HG03378 (cell line): ENCODE data around the gene TYSND1.
"Not testable (repeated sequence)": the region's sequence is repeated elsewhere in the genome, so short reads cannot be mapped to it uniquely, and the experiment has no call there.

Experiments
- ATAC-seq: cut with Tn5 transposase; IDR thresholded peaks from one replicate; pipeline ENCODE4 v1.9.1; 2021; ENCODE audit warnings: mild to moderate bottlenecking, moderate library complexity; ENCODE audit not compliant: unreplicated experiment

Gene TYSND1

DNA sequence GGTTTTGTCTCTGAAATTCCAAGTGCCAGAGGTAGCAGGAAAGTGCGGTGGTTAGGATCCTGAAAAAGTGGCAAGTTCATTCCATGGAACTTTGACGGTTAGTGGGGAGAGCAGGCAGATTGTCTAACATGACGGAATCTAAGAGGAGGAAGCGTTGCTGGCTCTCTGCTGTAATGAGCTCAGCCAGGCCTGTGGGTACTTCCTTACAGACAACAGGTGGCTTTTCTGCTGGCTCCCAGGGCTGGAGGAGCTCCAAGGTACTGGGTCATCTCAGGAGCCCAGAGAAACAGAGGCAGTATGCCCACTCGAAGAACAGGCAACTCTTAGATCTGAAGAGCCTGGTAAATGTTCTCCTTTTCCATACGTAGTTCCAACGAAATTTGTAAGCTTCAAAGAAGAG, 10.8 kb downstream of the TYSND1 start:
- ATAC-seq = no peak

DNA sequence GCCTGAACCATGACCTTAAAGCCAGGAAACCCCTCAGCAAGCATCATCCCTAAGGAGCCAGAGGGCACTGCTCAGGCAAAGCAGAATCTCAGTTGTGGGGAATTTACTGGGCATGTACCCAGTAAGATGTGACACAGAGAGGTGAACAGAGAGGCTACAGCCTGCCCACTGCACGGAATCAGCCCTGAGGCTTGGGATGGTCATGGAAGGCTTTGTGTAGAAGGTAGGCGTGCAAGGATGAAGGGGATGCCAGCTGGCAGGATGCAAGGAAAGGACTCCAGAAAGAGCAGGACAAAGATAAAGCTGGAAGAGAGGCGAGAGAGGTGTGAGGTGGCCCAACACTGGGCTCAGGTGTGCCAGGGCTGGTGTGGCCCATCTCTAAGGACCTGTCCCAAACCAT, 11.5 kb downstream of the TYSND1 start:
- ATAC-seq = no peak

DNA sequence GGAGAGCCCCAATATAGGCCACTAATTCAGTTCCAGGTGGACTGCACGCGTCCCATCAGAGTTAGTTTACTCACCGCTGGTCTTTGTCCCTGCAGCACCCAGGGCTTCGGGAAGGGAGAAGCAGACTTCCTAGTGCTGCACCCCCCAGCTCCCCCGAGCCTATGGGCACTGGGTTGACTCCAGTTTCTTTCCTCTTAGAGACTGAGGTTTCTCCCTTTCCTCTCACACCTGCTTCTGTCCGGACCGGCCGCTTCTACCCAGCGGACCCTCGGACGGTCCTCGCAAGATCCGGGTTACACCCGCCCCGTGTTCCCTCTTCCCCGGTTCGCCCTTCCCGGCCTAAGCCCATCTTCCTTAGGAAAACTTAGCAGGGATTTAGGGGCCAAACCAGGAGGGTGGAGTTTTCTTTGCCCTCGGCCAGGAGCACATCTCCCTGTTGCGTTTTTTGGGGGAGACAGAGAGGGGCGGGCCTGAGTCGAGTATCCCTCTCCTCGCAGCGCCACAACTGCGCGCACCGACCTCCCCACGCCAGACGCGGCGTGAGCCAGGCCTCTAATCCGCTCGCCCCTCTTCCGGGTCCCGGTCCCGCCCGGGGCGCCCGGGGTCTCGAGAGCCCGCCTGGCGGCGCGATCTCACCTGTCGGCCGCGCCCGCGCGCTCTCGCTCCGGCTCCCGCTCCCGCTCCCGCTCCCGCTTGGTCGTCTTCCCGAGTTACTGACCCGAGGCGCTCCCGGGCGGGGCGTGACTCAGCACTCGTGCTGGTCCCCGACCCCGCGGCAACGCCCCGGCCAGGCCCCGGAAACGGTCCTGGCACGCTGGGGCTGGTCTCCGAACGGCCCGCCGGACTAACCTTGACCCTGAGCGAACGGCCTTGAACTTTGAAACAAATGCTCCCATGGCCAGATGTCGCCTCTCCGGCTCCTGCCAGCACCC, 14.1 kb downstream of the TYSND1 start, which contains the start of gene AIFM2:
Gene AIFM2, minus strand, starts transcription at position 728 of the 932 bp plus-strand sequence. CDS start 8,741 bp downstream, outside the sequence.
- peak; percentile 48 for ATAC-seq

DNA sequence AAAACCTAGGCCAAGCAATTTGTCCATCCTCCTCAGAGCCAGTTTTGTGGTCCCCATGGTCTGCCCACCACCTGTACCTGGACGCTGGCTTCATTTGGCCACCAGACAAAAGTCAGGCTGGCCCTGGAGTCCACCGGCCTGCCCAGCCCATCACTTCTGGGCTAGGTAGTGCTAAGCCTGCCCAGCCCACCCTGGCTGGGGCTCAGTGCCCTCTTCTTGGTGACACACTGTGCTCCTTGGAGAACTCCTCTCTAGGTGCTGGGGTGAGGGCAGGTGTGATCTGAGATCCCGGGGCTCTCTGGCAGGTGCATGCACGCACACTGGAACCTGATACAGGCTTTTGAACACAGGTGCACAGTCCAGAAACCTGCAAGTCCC, 15.0 kb downstream of the TYSND1 start:
- no peak for ATAC-seq

DNA sequence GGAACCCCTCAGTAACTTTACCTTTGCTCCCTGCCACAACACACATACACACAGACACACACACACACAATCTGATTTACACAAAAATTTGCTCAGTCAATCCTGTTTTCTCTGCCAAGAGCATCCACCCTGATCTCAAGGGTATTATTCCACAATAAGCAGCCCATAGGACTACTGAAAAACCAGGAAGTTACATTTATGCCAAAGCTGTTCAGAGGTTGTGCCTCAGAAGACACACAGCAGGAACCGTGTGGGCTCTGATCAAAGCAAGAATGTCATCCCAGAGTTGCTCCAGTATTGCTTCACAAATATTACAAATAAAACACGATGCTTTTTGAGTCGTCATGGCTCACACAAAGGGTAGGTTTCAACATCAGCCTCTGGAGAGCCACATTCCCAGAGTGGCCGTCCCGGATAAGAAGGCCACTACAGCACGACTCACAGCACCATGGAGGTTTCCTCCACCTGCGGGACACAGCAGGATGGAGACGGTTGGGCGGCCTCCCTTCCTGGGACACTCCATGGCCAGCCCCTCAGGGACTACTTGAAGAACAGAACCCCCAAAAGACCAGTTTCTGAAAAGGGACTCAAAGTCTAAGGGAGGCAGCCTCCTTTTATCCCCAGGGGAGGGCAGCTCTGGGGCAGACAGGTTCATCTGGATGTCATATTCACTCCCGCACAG, 15.5 kb downstream of the TYSND1 start:
- no peak for ATAC-seq

DNA sequence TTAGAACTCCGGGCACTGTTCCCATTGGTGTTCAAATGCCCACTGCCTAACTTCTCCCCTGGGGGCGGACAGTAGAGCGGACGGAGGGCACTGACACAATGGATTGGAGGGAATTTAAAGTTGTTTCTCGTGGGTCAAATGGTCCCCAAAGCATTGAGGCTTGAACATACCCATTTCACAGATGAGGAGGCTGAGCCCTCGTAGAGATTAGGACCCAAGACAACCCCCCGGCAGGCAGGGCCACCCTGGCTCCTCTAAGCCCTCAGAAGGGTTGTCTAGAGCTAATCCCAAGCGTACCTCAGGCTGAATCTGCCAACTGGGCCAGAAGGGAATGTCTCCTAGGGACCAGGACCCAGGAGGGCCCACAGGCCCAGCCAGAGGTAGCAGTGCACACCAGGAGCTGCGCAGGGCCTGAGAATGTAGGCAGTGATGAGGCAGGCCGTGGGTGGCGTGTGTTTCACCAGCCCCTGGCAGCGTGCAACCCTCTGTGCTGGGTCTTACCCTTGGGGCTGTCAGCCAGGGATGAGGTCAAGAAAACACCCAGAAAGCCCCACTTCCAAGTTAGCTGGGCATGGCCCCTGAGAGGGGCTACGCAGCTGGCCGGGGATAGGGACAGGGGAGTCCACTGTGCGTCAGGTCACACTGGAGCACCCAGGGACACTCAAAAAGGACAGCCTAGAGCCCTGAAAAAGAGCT, 19.7 kb downstream of the TYSND1 start:
- ATAC-seq = no peak

DNA sequence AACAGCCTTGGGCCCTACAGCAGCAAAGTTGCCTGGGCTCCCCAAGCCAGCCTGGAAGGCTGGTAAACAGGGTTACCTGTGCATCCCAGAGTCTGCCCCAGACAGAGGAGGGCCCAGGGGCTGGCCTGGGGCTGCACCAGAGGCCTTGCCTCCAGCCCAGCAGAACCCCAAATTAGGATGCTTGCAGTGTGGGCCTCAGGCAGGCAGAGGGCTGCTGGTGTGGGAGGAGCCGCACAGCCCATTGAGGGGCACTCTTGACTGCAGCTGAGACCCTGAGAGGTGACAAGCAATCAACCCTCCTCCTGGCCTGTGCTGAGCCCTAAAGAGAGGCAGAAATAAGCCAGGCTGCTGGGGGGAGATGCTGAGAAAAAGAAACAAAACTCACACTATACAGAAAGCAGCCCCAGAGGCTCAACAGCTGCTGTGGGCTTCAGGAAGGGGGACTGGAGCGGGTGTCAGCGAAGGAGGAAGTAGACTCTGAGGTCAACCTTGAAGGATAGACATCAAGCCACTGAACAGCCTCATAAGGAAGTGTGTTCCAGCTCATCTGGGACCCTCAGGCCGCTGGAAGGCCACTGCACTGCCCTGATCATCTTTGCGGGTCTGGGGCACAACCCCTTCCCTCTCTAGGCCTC, 20.5 kb downstream of the TYSND1 start:
- no peak for ATAC-seq

DNA sequence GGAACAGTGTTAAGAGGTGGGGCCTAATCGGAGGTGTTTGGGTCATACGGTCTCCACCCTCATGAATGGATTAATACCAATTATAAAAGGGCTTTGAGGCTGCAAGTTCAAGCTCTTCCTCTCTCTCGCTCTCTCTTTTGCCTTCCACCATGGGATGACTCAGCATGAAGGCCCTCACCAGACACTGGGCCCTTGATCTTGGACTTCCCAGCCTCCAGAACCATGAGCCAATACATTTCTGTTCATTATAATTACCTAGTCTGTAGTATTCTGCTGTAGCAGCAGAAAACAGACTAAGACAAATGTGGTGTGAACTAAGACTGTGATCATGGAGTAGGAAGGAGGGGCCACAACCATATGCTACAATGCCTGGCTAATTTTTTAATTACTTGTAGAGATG, 21.6 kb downstream of the TYSND1 start:
- ATAC-seq = no peak

DNA sequence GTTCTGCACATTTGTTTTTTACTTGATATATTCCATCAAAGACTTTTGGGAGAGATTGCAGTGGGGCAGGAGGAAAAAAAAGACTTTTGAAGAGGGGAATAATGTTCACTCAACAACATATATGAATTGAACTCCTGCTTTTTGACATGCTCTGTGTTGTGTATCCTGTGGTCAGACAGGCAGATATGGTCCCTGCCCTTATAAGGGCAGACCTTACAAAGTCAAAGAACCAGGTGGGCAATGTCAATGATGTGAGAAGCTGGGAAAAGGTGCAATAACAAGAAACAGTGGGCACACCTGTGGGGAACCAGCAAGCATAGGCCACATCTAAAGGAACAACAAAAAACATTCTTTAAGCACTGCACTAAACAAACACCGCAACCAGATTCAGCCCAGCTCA, 22.1 kb downstream of the TYSND1 start:
- ATAC-seq = no peak

DNA sequence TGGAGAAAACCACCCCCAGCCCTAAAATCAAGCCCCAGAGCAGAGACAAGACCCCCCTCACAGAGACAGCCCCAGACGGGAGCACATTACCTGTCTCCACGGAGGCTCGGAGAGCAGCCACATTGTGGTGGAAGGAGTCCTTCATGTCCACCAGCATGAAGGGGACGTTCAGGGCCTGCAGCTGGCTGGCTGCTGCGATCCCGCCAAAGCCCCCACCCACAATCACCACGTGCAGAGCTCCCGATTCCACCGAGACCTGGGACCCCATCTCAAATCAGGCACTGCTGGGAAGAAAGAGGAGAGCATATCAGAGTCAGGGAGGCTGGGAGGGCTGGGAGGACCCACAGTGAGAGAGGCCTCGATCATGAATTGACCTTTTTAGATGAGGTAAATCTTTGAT, 22.7 kb downstream of the TYSND1 start:
- no peak for ATAC-seq

DNA sequence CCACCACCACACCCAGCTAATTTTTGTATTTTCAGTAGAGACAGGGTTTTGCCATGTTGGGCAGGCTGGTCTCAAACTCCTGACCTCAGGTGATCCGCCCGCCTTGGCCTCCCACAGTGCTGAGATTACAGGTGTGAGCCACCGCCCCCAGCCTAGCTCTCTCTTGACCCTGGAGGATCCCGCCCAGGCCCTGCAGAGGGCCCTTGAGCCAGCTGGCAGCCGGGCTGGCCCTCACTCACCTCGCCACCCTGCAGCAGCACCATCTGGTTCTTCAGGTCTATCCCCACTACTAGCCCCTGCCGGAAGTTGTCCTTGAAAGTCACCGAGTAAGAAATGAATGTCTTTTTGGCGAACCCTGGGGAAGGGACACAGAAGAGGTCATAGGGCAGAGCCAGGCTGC, 23.3 kb downstream of the TYSND1 start:
- not testable (repeated sequence) for ATAC-seq

DNA sequence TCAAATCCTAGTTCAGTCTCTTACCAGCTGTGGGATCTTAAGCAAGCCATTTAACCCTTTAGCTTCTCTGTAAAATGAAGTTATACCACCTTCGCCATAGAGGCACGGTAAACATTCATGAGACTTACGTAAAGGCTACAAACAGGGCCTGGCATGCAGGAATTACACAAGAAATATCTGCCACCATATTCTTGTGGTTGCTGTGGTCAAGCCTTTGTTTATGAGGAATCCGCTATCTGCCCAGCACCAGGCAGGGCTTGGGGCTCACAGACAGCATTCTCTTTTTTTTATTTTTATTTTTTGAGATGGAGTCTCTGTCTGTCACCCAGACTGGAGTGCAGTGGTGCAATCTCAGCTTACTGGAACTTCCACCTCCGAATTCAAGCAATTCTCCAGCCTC, 23.8 kb downstream of the TYSND1 start:
- ATAC-seq = no peak

DNA sequence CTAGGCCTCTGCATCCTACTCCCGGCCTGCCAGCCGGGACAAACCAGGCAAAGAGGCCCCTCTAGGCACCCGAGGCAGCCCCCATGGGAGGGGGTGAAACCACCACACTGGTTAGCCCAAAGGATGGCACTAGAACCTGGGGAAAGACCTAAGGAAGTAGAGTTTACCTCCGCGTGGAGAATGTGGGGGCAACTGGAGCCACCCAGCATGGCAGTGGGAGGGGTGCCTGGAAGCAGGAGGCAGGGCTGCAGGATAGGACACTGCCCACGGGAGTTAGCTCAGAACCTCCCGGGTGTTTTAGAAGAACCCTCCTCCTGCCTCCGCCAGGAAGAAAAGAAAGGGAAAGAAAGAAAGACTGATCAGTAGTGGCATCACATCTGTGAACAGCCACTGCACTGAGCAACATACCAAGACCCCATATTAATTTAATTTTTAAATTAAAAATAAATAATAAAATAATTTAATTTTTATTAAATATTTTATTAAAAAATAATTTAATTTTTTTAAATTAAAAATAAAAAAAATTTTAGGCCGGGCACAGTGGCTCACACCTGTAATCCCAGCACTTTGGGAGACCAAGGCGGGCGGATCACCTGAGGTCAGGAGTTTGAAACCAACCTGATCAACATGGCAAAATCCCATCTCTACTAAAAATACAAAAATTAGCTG, 25.1 kb downstream of the TYSND1 start:
- no peak for ATAC-seq

DNA sequence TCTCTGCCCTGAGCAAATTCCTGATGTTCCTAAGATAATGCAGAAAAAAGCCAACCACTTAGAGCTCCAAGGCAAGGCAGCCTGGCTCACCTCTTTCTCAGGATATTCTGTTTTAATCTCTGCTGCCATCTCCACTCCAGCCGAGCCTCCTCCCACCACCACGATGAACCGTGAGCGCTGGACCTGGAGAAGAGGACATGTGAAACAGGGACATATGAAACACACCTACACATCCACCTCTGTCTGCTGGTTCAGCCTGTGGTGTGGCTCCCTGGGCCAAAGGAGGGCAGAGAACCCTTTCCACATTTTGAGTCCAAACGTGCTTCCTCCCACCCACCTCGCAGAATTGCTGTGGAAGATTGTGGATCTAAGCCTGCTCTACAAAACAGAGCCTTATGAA, 26.1 kb downstream of the TYSND1 start:
- ATAC-seq = no peak

DNA sequence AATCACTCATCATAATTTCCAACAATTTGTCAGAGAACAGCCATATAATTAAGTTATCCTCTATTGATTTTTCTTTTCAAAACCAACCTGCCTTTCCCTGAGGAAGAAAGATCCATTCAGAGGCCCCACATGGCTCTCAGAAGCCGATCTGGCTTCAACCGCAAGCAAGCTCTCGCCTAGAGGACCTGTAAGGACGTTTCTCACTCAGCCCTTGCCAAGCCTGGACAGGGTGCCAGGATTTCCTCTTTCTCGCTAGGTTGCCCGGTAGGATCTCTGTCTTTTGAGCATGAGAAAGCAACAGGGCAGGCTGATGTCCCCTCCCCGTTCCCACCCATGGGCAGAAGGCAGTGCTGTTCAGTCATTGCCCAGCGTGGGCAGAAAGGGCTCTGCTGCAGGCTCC, 26.9 kb downstream of the TYSND1 start:
- no peak for ATAC-seq

DNA sequence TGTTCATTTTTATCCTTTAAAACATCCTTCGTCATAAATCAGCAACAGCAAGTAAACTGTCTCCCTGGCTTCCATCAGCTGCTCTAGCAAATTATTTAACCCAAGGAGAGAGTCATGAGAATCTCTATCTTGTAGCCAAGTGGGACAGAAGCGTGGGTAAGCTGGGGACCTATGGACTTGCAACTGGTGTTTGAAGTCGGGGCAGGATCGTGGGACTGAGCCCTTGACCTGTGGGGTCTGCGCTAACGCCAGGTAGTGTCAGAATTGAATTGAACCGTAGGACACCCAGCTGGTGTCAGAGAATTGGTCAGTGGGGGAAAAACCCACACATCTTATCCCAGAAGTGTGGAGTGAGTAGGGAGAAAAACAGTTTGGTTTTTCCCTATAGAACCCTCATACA, 27.3 kb downstream of the TYSND1 start:
- ATAC-seq = no peak

DNA sequence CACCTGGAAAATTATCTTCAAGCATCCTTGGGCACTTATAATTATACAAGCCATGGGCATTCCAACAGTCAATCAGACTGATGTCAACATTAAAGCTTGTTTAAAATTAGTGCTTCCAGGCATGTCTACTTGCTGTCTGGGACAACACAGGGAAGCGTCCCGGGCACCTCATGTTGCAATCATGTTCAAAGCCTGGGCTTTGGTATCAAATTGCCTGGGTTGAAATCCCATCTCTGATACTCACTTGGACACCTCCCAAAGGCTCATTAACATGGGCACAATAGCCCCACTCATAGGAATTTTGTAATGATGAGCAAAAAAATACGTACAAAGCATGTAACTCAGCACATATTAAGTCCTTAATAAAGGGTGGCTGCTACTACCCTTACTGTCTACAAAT, 28.3 kb downstream of the TYSND1 start:
- ATAC-seq = no peak

DNA sequence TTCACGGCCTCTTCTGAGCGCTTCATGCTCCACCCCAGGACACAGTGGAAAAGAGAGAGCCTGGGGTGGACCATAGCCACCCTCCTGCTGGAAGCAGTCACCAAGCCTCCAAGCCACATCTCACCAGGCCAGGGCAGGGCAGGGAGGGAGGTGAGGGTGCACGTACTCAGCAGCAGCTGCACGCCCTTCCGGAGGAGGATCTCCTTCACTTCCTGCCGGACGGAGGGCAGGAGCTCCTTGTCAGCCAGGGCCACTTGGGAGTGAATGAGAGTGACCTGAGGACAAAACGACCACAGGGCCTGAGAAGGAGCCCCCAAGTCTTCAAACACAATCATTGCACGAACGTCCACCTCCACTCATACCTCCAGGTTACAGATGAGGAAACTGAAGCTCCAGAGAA, 28.9 kb downstream of the TYSND1 start:
- no peak for ATAC-seq

DNA sequence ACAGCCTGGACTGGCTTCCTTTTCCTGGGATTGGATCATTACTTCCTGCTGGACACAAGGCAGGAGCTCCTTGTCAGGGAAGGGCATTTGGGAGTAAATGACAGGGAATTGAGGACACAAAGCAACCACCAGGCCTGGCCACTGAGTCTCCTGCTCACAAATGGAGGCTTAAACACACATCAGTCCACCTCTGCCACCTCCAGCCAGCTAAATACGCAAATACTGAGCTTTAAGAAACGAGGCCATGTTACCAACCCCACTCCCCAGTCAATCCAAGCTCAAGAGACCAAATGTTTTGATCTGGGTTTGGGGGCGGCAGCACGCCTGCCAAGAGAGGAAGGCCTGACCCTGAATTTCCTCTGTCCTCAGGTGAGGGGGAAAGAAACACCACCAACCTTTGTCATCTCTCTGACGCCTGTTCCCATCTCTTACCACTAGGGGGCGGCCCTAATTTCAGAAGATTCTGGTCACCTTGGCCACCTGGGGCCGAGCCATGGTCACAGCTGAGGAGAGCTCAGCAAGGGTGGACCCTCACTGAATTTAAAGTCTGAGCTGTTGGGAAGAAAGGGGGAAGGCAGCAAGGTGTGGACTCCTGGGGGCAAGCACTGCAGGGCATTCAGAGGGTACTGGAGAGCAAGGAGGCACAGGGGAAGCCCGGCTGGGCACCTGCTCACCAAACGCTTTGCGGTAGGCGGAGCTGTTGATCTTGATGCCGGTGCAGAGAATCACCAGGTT, 30.4 kb downstream of the TYSND1 start:
- no peak for ATAC-seq

DNA sequence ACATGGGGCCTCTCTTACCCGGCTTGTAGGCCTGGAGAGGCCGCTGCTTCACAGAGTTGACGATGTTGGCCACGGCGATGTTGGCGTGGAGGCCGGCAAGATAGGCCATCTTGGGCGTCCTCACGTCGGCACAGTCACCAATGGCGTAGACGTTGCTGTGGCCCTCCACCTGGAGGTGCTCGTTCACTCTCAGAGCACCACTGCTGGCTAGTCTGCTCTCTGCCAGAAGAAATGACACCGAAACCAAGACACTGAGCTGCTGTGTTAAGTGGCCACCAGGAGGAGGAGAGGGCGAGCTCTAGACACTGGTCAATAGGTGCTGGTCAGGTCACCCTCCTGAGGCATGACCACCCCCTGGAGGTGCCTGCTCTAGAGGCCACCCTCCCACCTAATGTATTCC, 31.6 kb downstream of the TYSND1 start:
- ATAC-seq = no peak
